Cardiac septum (tissue), 1 donor: ENCODE data around the gene FRY. TPM values are rescaled to one million over a fixed set of nuclear protein-coding genes. Genes with fewer than 3 reads are reported as not detected.

Experiments used
- DNase-seq: peaks from one replicate; pipeline ENCODE4 v3.0.0-alpha.2; 2020; ENCODE audit warnings: low spot score
- intact Hi-C: fragments of 100-400 bp; cut with DNase I; formaldehyde crosslinking; loops from one replicate; pipeline ENCODE4 v1.14.0; 2022
- total RNA-seq: library from RNA; stranded (reverse); fragmentation: NEBNext Ultra II Directional; extraction: Animal tissue kit (Norgen Biotek cat#: 25700); gene quantifications from one replicate; pipeline ENCODE4 v1.2.1, GENCODE V29; 2021
- donor health status: DM: no; HTN: no; CAD: no.

The FRY gene
- total RNA-seq, 1 donor from 2014 or later, result 202 TPM

GRCh38 chr13:32067149-32067961 lies 35.8 kb downstream of the FRY start:
- no peak for DNase-seq
- intact Hi-C loops, result no loop called here

- no peak for DNase-seq
- intact Hi-C loops, result no loop called here
These were observed 36.7 kb downstream of the FRY start for GRCh38 chr13:32068255-32068654.

- intact Hi-C loops, result no loop called here
These were observed 41.7 kb downstream of the FRY start for GRCh38 chr13:32073180-32073864.

GRCh38 chr13:32075170-32075851 lies 43.7 kb downstream of the FRY start:
- DNase-seq, result no peak
- intact Hi-C loops, result no loop called here

More at GRCh38 chr13:32073180-32073864, 41.7 kb downstream of the FRY start:
- no peak for DNase-seq

GRCh38 chr13:32079587-32079986 lies 48.0 kb downstream of the FRY start:
- DNase-seq, result no peak
- intact Hi-C loops, result no loop called here

GRCh38 chr13:32080328-32080744 lies 48.8 kb downstream of the FRY start:
- intact Hi-C loops, result no loop called here
- DNase-seq, result no peak

- DNase-seq, result no peak
These were observed 50.0 kb downstream of the FRY start for GRCh38 chr13:32081591-32081990.

GRCh38 chr13:32086366-32086765 lies 54.8 kb downstream of the FRY start:
- DNase-seq, result no peak
- intact Hi-C loops, result no loop called here

More at GRCh38 chr13:32081591-32081990, 50.0 kb downstream of the FRY start:
- intact Hi-C loops, result no loop called here

GRCh38 chr13:32086791-32087441 lies 55.3 kb downstream of the FRY start:
- intact Hi-C loops, result no loop called here
- DNase-seq, result no peak

GRCh38 chr13:32087955-32088747 lies 56.6 kb downstream of the FRY start:
- DNase-seq, result no peak
- intact Hi-C loops, result no loop called here

GRCh38 chr13:32092496-32092895 lies 60.9 kb downstream of the FRY start:
- intact Hi-C loops, result no loop called here
- DNase-seq, result no peak

- intact Hi-C loops, result no loop called here
- DNase-seq, result no peak
These were observed 61.4 kb downstream of the FRY start for GRCh38 chr13:32093006-32093405.

- intact Hi-C loops, result no loop called here
- no peak for DNase-seq
These were observed 66.7 kb downstream of the FRY start for GRCh38 chr13:32098272-32098671.

GRCh38 chr13:32105653-32106313 lies 74.2 kb downstream of the FRY start:
- intact Hi-C loops, result no loop called here
- DNase-seq, result no peak

GRCh38 chr13:32107474-32107873 lies 75.9 kb downstream of the FRY start:
- intact Hi-C loops, result no loop called here
- DNase-seq, result no peak

GRCh38 chr13:32107973-32108372 lies 76.4 kb downstream of the FRY start:
- DNase-seq, result no peak
- intact Hi-C loops, result no loop called here

GRCh38 chr13:32113532-32113931 lies 82.0 kb downstream of the FRY start:
- no peak for DNase-seq
- intact Hi-C loops, result no loop called here

- no peak for DNase-seq
- intact Hi-C loops, result no loop called here
These were observed 82.8 kb downstream of the FRY start for GRCh38 chr13:32114284-32114950.
